Lower leg skin (tissue), 3 donors: ENCODE data around the gene LCK.

ENCODE experiments used
- CTCF ChIP-seq, 3 donors: fragments of 450-650 bp; IDR thresholded peaks; one replicate each; pipeline ENCODE4 v1.5.1; 2016; ENCODE audit warnings: antibody characterized with exemption in 3 of 3, mild to moderate bottlenecking in 3 of 3, moderate library complexity in 2 of 3
- POLR2A ChIP-seq, 2 donors: fragments of 450-650 bp; IDR thresholded peaks; one replicate each; pipeline ENCODE4 v1.6.1; 2016 to 2017; ENCODE audit warnings: antibody characterized with exemption in 2 of 2, mild to moderate bottlenecking in 1 of 2, moderate library complexity in 1 of 2

GRCh38 chr1:32299327-32299726 is 48.3 kb downstream of the LCK start:
- TF ChIP-seq CTCF (IDR thresholded peaks at IDR 0.05) (no peak), POLR2A (IDR thresholded peaks at IDR 0.05) (no peak)
